CD4-positive, alpha-beta T cell treated with Interleukin-17A for 1 hour (primary cell): ENCODE data around the gene MDN1.
"Not testable (repeated sequence)": the region's sequence is repeated elsewhere in the genome, so short reads cannot be mapped to it uniquely, and the experiment has no call there.

ENCODE experiments used
- DNase-seq: peaks from one replicate; pipeline ENCODE4 v3.0.0-alpha.2; 2020

MDN1 gene

GRCh38 chr6:89640804-89641203, 178.8 kb downstream of the MDN1 start:
- DNase-seq = no peak

- peak; percentile 90 for DNase-seq
Observed at GRCh38 chr6:89638320-89639195, 181.0 kb downstream of the MDN1 start, which contains the start of gene LYRM2. TSS of gene LYRM2 (minus strand) at chr6:89638747. CDS start at chr6:89638716, 31 bp downstream.

GRCh38 chr6:89637960-89638319, 181.7 kb downstream of the MDN1 start:
- DNase-seq = no peak

GRCh38 chr6:89636412-89636811, 183.2 kb downstream of the MDN1 start:
- not testable (repeated sequence) for DNase-seq

GRCh38 chr6:89630488-89630887, 189.1 kb downstream of the MDN1 start:
- no peak for DNase-seq

- no peak for DNase-seq
Observed at GRCh38 chr6:89623749-89624148, 195.8 kb downstream of the MDN1 start.

- no peak for DNase-seq
Observed at GRCh38 chr6:89619567-89619966, 200.0 kb downstream of the MDN1 start.

- DNase-seq = no peak
Observed at GRCh38 chr6:89618026-89618425, 201.6 kb downstream of the MDN1 start.

GRCh38 chr6:89616531-89616930, 203.1 kb downstream of the MDN1 start:
- DNase-seq = no peak

- DNase-seq = no peak
Observed at GRCh38 chr6:89615882-89616281, 203.7 kb downstream of the MDN1 start.

GRCh38 chr6:89613790-89614189, 205.8 kb downstream of the MDN1 start:
- DNase-seq = no peak

- DNase-seq = no peak
Observed at GRCh38 chr6:89612121-89612520, 207.5 kb downstream of the MDN1 start.

GRCh38 chr6:89611666-89612065, 207.9 kb downstream of the MDN1 start:
- no peak for DNase-seq

- DNase-seq = peak; percentile 78
Observed at GRCh38 chr6:89610149-89610642, 209.4 kb downstream of the MDN1 start.

GRCh38 chr6:89605861-89606260, 213.7 kb downstream of the MDN1 start:
- no peak for DNase-seq

- DNase-seq = no peak
Observed at GRCh38 chr6:89604653-89605052, 214.9 kb downstream of the MDN1 start.

GRCh38 chr6:89602166-89602565, 217.4 kb downstream of the MDN1 start:
- no peak for DNase-seq

- no peak for DNase-seq
Observed at GRCh38 chr6:89599727-89600126, 219.9 kb downstream of the MDN1 start.

GRCh38 chr6:89597988-89598387, 221.6 kb downstream of the MDN1 start:
- DNase-seq = no peak

GRCh38 chr6:89597372-89597771, 222.2 kb downstream of the MDN1 start:
- DNase-seq = no peak

- DNase-seq = no peak
Observed at GRCh38 chr6:89596484-89596883, 223.1 kb downstream of the MDN1 start.

- DNase-seq = peak; percentile 39
Observed at GRCh38 chr6:89596056-89596455, 223.5 kb downstream of the MDN1 start.
